Astrocyte of the hippocampus (primary cell): Measurements from ENCODE around the gene ZNF653.

Source experiments
- DNase-seq: peaks from one replicate; pipeline ENCODE4 v3.0.0; 2011; ENCODE audit warnings: low read depth, low spot score

The ZNF653 gene

GRCh38 chr19:11505504-11506100 lies at the start of gene ZNF653:
Gene ZNF653 (minus strand): TSS chr19:11505839. CDS start chr19:11505786, 53 bp downstream.
- peak; percentile 98 for DNase-seq

GRCh38 chr19:11555246-11555645 lies 49.6 kb upstream of the ZNF653 start:
- no peak for DNase-seq

DNA sequence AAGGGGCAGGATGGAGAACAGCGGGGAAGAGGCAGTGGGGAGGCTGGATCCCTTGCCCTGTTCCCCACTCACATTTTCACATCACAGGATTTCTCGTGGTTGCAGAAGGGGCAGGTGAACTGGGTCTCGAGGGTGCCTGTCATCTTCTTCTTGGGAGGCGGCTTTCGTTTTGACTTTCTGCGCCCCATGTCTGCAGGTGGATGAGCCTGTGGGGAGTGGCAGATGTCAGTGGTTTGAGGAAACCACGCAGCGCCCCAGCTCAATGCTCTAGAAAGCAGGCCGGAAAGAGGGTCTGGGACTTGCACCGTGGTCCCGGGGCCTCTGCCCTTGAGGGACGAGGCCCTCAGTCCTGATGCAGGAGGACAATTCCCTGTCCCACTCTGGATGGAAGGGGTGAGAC lies 48.5 kb upstream of the ZNF653 start:
- DNase-seq: no peak

DNA sequence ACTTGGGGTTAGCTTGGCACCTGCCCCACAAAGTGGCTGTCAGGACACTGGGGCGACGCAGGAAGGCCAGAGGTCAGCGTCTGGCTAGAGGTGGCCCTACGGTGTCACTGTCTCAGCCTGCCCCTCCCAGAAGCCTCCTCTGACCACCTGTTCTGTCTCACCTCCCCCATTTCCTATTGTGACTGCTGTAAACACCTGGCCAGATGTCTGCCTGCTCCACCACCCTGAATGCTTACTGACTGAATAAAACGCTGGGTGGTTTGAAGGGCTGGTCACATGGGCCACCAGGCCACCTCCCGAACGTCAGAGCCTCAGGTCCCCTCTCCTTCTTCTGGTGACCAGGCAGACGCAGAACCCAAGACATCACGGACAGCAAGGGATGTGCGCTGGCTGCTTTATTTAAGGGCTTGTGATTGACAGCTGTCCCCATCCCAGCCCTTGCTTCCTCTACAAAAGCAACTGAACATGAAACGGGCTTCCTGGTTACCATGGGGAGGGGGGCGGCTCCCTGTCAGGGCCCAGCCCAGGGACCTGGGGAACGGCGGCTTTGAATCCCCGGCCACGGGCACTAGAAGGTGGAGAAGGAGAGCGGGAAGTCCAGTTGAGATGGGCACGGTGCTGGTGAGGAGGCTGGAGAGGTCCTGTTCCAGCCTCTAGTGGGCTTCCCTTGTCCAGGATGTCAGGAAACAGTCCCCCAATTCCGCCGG lies 47.2 kb upstream of the ZNF653 start:
- DNase-seq: no peak

- DNase-seq: peak; percentile 57
These were observed 46.1 kb upstream of the ZNF653 start for GRCh38 chr19:11551603-11552235.

- no peak for DNase-seq
These were observed 44.6 kb upstream of the ZNF653 start for GRCh38 chr19:11550265-11550664.

DNA sequence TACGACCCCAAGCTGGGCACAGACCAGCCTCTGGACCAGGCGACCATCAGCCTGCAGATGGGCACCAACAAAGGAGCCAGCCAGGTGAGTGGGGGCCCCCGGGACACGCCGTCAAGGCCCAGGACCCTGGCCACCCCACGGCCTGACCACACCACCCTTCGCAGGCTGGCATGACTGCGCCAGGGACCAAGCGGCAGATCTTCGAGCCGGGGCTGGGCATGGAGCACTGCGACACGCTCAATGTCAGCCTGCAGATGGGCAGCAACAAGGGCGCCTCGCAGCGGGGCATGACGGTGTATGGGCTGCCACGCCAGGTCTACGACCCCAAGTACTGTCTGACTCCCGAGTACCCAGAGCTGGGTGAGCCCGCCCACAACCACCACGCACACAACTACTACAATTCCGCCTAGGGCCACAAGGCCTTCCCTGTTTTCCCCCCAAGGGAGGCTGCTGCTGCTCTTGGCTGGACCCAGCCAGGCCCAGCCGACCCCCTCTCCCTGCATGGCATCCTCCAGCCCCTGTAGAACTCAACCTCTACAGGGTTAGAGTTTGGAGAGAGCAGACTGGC lies 43.8 kb upstream of the ZNF653 start:
- DNase-seq: no peak

DNA sequence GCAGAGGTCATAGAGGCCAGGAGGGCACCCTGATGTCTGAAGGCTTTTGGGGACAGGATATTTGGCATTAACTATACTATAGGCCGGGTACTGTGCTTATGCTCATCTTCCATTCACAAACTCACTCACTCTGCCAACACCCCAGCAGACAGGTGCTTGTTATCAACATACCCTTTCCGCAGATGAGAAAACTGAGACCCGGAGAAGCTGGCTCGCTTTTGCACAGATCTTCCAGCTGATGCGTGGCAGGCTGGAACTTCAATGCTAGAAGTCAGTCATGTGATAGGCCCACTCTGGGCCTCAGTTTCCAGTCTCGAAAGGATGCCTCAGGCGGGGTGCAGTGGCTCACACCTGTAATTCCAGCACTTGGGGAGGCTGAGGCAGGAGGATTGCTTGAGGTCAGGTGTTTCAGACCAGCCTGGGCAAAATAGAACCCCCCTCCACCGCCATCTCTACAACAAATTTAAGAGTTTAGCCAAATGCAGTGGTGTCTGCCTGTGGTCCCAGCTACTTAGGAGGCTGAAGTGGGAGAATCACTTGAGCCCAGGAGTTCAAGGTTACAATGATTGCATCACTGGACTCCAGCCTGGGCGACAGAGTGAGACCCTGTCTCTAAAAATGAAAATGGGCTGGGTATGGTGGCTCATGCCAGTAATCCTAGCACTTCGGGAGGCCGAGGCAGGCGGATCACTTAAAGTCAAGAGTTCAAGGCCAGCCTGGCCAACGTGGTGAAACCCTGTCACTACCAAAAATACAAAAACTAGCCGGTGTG lies 42.5 kb upstream of the ZNF653 start:
- no peak for DNase-seq

DNA sequence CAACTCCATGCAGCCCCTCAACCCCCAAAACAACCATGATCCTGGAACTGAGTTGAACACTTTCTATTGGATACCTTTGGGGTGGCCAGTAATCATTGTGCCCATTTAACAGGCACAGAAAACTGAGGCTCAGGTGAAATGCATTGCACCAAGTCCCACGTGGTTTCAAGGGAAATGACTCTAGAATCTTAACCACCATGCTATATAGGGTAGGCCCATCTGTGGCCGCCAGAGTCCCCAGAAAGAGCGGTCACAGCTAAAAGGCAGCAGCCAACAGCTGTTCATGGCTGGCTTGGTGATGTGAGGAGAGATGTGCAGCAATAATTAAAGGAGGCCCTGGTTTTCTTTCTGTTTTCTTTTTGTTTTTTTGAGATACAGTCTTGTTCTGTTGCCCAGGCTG lies 35.6 kb upstream of the ZNF653 start:
- DNase-seq: no peak

GRCh38 chr19:11540645-11541044 lies 35.0 kb upstream of the ZNF653 start:
- DNase-seq: peak; percentile 81

DNA sequence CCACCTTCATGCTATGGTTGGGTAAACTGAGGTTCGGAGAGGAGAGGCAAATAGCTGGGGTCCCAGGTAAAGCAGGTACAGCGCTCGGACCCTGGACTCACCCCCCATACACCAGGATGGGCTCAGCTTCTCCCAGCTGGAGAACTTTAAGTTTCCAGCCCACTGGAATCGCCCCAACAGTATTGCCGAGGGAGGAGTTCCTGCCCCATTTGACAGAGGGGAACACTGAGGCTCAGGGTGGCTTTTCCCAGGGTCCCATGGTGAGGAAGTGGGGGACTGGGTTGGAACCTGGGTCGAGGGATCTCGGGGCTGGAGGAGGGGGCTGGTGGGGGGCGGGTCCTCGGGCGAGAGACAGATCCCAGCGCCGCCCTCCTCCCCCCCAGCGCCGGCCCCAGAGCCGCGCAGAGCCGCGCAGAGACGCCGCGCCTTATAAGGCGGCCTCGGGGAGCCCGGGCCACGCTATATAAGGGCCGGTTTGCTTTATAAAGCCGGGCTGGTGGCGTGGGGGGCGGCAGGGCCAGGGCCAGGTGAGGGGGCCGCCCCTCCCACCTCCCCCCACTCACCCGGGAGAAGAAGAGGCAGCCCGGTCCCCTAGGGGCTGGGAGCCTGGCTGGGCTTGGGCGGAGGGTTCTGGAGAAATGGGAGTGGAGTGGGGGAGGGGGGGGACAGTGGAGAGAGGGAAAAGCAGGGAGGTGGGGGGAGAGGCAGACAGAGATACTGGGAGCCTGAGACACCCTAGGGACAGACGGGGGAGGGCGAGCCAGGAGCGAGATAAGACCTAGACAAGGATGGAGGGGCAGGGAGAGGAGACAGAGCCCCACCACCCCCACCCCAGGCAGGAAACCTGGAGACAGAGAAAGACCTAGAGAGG lies 34.1 kb upstream of the ZNF653 start:
- DNase-seq: peak; percentile 83

DNA sequence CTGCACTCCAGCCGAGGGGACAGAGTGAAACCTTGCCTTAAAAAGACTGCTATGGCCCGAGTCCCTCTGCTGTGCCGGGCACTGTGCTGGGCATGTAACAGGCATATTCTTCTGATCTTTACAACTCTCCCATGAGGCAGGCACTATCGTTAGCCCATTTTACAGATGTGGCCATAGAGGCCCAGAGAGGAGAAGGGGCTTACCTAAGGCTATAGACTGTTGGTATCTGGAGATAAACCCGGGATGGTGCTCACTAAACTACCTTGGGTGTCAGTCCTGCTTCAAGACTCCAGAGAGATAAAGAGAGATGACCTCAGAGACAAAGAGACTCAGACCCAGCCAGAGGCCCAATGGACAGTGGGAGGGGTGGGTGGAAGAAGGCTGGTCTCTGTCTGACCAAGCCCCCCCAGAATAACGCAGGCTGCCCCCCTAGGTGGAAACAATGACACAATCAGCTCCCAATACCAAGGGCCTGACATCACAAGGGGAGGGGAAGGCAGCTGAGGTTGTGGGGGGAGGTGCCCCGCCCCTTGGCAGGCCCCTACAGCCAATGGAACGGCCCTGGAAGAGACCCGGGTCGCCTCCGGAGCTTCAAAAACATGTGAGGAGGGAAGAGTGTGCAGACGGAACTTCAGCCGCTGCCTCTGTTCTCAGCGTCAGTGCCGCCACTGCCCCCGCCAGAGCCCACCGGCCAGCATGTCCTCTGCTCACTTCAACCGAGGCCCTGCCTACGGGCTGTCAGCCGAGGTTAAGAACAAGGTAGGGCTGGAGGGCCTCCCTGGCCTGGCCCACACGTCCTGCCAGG lies 32.8 kb upstream of the ZNF653 start, which contains the start of gene CNN1:
CNN1 (plus strand) TSS at position 620 of the 805 bp plus-strand sequence; CDS start at position 697, 77 bp downstream.
- peak; percentile 97 for DNase-seq

- peak; percentile 97 for DNase-seq
These were observed 30.4 kb upstream of the ZNF653 start for GRCh38 chr19:11535792-11536595.

DNA sequence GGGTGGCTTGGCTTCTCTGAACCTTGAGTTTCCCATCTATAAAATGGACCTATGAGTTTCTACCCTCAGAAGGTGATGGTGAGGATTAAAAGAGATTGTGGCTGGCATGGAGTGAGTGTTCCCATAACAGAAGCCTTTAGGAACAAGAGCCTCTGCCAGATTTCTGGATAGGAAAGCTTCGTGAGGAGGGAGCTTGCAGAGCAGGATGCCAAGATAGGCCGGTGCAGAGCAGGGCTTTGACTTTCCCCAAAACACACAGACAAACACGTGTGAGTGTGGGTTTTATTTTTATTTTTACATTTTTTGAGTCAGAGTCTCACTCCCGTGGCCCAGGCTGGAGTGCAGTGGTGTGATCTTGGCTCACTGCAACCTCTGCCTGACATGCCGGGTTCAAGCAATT lies 29.3 kb upstream of the ZNF653 start:
- DNase-seq: no peak

DNA sequence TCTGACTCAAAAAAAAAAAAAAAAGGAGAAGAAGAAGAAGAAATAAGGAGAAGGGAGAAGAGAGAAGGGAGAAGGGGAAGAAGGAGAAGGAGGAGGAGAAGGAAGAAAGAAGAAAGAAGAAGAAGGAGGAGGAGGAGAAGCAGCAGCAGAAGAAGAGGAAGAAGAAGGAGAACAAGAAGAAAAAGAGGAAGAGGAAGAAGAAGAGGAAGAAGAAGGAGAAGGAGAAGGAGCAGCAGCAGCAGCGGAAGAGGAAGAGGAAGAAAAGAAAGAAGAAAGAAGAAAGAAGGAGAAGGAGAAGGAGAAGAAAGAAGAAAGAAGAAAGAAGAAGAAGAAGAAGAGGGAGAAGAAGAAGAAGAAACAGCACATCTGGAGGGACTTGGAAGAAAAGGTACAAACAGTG lies 28.9 kb upstream of the ZNF653 start:
- no peak for DNase-seq

DNA sequence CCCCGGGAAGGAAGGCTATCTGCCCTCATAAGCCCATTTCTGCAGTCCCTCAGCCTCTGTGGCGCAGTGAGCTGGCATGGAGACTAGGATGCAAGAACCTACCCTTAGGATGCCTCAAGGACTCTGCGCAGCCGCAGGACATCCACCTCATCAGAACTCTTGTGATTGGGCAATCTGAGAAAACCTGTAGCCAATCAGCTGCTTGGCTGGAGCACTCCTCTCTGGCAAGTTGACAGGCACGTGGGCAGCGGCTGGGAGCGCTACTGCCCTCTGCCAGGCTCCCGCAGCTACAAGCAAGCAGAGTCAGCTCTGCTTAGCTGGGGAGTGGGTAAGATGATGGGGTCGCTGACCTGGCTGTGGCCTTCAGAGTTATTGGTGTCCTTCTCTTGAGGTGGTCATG lies 24.8 kb upstream of the ZNF653 start:
- DNase-seq: peak; percentile 82

DNA sequence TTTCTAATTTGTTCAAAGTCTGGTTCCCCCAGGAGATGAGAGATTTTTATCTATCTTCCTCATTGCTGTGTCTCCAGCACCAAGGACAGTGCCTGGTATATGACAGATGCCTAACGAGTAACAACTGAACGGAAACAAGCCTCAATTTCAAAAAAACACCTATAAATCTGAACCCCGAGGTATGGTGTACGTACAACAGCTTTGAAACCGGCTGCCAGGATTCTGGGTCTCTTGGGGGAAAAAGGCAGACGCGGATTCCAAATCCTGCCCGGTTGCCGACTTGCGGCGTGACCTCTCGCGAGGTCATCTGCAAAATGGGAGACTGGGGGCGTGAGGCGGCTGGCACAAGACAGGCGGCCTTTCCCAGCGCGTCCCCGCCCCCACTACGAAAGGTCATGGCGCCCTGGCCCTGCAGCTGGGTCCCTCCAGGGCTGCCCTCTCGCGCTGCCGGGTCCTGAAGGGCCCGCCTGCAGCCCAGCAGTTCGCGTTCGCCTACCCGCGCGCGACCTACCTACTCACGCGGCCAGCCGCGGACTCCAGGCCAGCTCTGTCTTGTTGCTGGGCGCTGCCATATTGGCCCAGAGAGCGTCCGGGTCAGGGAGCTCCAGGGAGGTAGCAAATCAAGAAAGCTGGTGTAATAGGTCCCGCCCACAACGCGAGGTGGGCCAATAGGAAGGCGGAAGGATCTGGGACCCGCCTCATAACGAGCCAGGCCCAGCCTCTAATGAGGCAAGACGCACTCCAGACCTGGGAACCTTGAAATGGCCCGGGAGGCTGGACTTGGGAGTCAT lies 23.1 kb upstream of the ZNF653 start, which contains the start of gene ECSIT:
ECSIT (minus strand) TSS at position 584 of the 791 bp plus-strand sequence. CDS start 9,964 bp downstream, outside the sequence.
- DNase-seq: peak; percentile 99

GRCh38 chr19:11519138-11519537 lies 13.5 kb upstream of the ZNF653 start:
- DNase-seq: no peak
